ENCODE measurements around the gene LPAR3.

Gene LPAR3

GRCh38 chr1:84763912-84764680, 128.9 kb downstream of the LPAR3 start:
- Histone ChIP-seq H3K36me3 (replicated peaks) (no peaks in the 10 kb centered on the region), H3K9me3 (no peaks in the 10 kb centered on the region), H3K27me3 (ENCODE audit: low read depth) (peaks cover 29% of the 10 kb centered on the region), H3K4me3 (no peak overlapping the region), H3K4me1 (no peaks in the 10 kb centered on the region)
- in situ Hi-C loops (cut with MboI; ENCODE audit: low sequenced_read_pairs): loop anchor here (25.0 kb wide), 3 partner anchors 327 to 852 kb away; partner anchors contain the start of gene PRKACB
- peak in 1 of 2 experiments; percentile 27 for DNase-seq (ENCODE audit: low spot score in 2 of 2)

- peaks cover 23% of the 10 kb centered on the region for H3K27me3 ChIP-seq (ENCODE audit: low read depth)
These were observed 130.3 kb downstream of the LPAR3 start for GRCh38 chr1:84762664-84763063.

More at GRCh38 chr1:84762664-84763063, 130.3 kb downstream of the LPAR3 start:
- no peaks in the 10 kb centered on the region for H3K9me3 ChIP-seq
- DNase-seq (ENCODE audit: low spot score in 2 of 2): no peak
- H3K4me3 ChIP-seq: no peak overlapping the region
- H3K4me1 ChIP-seq: no peaks in the 10 kb centered on the region
- in situ Hi-C loops (cut with MboI; ENCODE audit: low sequenced_read_pairs): loop anchor here (25.0 kb wide), 3 partner anchors 325 to 850 kb away; partner anchors contain the start of gene PRKACB
- H3K36me3 ChIP-seq (replicated peaks): no peaks in the 10 kb centered on the region

Data from HAP-1 (cell line).